Measurements from ENCODE around the gene DNAAF5.

DNA sequence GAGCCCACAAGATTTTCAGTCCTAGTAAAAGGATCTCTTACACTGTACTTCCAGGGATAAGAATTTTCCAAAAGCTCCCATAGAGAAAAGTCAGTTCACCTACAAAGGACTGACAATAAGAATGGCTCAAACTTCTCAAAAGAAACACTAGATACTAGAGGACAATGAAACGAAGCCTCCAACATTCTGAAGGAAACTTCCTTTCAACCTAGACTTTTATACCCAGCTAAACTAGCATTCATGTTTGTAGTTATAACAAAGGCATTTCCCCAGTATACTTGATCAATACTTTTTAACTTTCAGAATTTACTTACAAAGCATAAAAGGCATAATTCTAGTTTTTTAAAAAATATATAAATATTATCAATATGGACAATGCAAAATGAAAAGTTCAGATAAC is 41.0 kb upstream of the DNAAF5 start:
- TF ChIP-seq POLR2A (IDR thresholded peaks at IDR 0.05; ENCODE audit: low read depth, low read length) = no peak
- no peak for TF ChIP-seq SPI1 (IDR thresholded peaks at IDR 0.05; ENCODE audit: low read depth, low read length)
